A673 (cell line): Measurements from ENCODE around the gene SRP72.

Experiments used
- CTCF ChIP-seq: fragments of 300-800, 200-600 bp; sonication (generic); conservative IDR thresholded peaks from 2 replicates; pipeline ENCODE4 v1.5.1; 2017; ENCODE audit warnings: low read depth, mild to moderate bottlenecking, antibody characterized with exemption, low read length, moderate library complexity, mixed read lengths
- EZH2 ChIP-seq: fragments of 200-600 bp; sonication (generic); IDR thresholded peaks from 2 replicates; pipeline ENCODE4 v1.6.1; 2017; ENCODE audit warnings: borderline replicate concordance, low read depth, mild to moderate bottlenecking, mixed read lengths, antibody characterized with exemption, low read length; ENCODE audit not compliant: poor library complexity, severe bottlenecking

- no peak for TF ChIP-seq CTCF
- no peak for TF ChIP-seq EZH2
Measured at GRCh38 chr4:56540826-56541225, 73.4 kb downstream of the SRP72 start.
